ENCODE results near the gene MZT2B.
"Not testable (repeated sequence)": the region's sequence is repeated elsewhere in the genome, so short reads cannot be mapped to it uniquely, and the experiment has no call there.

MZT2B gene

GRCh38 chr2:130219147-130219546, 37.1 kb downstream of the MZT2B start:
- DNase-seq (ENCODE audit: low spot score), result not testable (repeated sequence)

- DNase-seq (ENCODE audit: low spot score), result not testable (repeated sequence)
Measured at GRCh38 chr2:130220505-130220904, 38.4 kb downstream of the MZT2B start.

GRCh38 chr2:130222523-130222922, 40.5 kb downstream of the MZT2B start:
- DNase-seq (ENCODE audit: low spot score), result not testable (repeated sequence)

GRCh38 chr2:130228005-130228404, 45.9 kb downstream of the MZT2B start:
- not testable (repeated sequence) for DNase-seq (ENCODE audit: low spot score)

- DNase-seq (ENCODE audit: low spot score), result not testable (repeated sequence)
Measured at GRCh38 chr2:130228467-130229160, 46.6 kb downstream of the MZT2B start.

GRCh38 chr2:130229161-130229510, 47.1 kb downstream of the MZT2B start:
- DNase-seq (ENCODE audit: low spot score), result not testable (repeated sequence)

- DNase-seq (ENCODE audit: low spot score), result not testable (repeated sequence)
Measured at GRCh38 chr2:130230376-130230775, 48.3 kb downstream of the MZT2B start.

GRCh38 chr2:130230907-130231306, 48.8 kb downstream of the MZT2B start:
- DNase-seq (ENCODE audit: low spot score), result not testable (repeated sequence)

GRCh38 chr2:130231656-130232055, 49.6 kb downstream of the MZT2B start:
- DNase-seq (ENCODE audit: low spot score), result no peak

GRCh38 chr2:130233066-130233465, 51.0 kb downstream of the MZT2B start:
- DNase-seq (ENCODE audit: low spot score), result not testable (repeated sequence)

GRCh38 chr2:130239581-130239980, 57.5 kb downstream of the MZT2B start:
- not testable (repeated sequence) for DNase-seq (ENCODE audit: low spot score)
